ENCODE results near the gene ATP2B2.
A peak's percentile ranks its signal among the peaks of the same experiment; 100 is the strongest.

ATP2B2 gene

DNA sequence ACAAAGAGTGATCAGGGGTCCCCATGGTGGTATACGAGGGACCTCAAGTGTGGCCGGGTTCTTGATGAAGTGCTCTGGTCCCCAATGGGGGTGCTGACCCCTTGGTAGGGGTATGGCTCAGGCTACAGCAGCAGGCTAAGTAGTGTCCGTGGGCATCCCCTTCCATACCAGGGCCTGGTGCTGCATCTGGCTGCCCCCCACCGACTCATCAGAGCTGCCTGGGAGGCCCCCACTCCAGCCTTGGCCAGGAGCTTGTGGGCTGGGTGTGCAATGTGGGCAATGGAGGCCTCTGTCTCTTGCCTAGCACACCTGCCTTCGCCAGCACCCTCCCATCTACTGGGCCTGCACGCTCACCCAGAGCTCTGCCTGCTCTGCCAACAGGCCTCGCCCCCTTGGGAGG, 125.4 kb downstream of the ATP2B2 start:
- no CpG with 5 or more reads among the region's 7 CpGs for WGBS, 2 donors (ENCODE audit: extremely low coverage in 2 of 2, insufficient read length in 2 of 2, insufficient replicate concordance in 1 of 2)
- no peak overlapping the region for H3K27ac ChIP-seq (replicated peaks; ENCODE audit: low read length)

DNA sequence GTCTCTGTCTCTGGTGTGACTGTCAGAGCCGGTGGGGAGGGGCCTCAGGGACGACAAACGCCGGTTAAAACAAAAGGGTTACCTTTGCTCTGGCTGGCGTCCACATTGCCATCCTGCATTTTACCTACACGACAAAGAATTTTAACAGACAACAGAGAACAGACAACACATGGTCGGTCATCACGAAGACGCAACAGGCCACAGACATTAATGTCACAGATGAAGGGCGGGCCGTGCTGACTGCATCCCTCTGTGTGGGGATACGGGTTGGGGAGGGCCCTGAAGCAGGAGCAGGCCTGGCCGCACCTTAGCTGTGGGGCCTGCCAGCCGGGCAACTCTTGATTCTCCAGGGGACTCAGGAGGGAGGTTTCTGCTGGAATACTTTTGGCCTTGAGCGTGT, 126.2 kb downstream of the ATP2B2 start:
- Histone ChIP-seq H4K8ac (ENCODE audit: low read depth, low read length) (no peak overlapping the region), H2BK5ac (ENCODE audit: low read length) (no peak overlapping the region), H4K91ac (ENCODE audit: low read depth, low read length, poor library complexity) (no peak overlapping the region), H3K36me3 (replicated peaks in 1 of 2; ENCODE audit: control insufficient read depth in 2 of 2, insufficient read depth in 2 of 2, low read length in 2 of 2) (no peaks in the 10 kb centered on the region), H3K4me1 (ENCODE audit: control insufficient read depth in 2 of 2, insufficient read depth in 1 of 2, low read depth in 1 of 2, low read length in 2 of 2) (no peaks in the 10 kb centered on the region), H2BK15ac (ENCODE audit: low read length) (no peak overlapping the region), H3K4me2 (ENCODE audit: insufficient read depth, low read length, poor library complexity, severe bottlenecking) (no peak overlapping the region), H2AFZ (ENCODE audit: low read length) (no peak overlapping the region), H3K9me3 (replicated peaks in 1 of 2; ENCODE audit: control insufficient read depth in 2 of 2, insufficient read depth in 1 of 2, low read depth in 1 of 2, low read length in 2 of 2) (no peaks in the 10 kb centered on the region), H3K4me3 (ENCODE audit: low read length in 2 of 2) (no peak overlapping the region), H3K18ac (ENCODE audit: low read length) (no peak overlapping the region), H2AK5ac (ENCODE audit: low read depth, low read length) (peak overlapping the region; percentile 62), H3K27me3 (ENCODE audit: control insufficient read depth in 3 of 3, insufficient read depth in 3 of 3, low read depth in 1 of 3, low read length in 3 of 3) (peaks cover 0 to 32% (median 0%) of the 10 kb centered on the region in 3 experiments), H3K79me1 (ENCODE audit: low read depth, low read length) (no peaks in the 10 kb centered on the region), H2BK12ac (ENCODE audit: low read length) (no peak overlapping the region), H3K9ac (ENCODE audit: low read depth, low read length, poor library complexity) (no peak overlapping the region), H2BK120ac (ENCODE audit: low read depth, low read length) (no peak overlapping the region), H3K4ac (ENCODE audit: low read length) (no peak overlapping the region), H3K27ac (replicated peaks; ENCODE audit: low read length) (no peak overlapping the region), H3K14ac (ENCODE audit: low read length) (no peak overlapping the region), H3K23ac (ENCODE audit: low read depth, low read length, poor library complexity) (no peak overlapping the region)
- WGBS, 2 donors (ENCODE audit: extremely low coverage in 2 of 2, insufficient read length in 2 of 2, insufficient replicate concordance in 1 of 2), result no CpG with 5 or more reads among the region's 15 CpGs
- DNase-seq (ENCODE audit: low spot score), result no peak

More for the DNA sequence above, 125.4 kb downstream of the ATP2B2 start:
- H3K4me2 ChIP-seq (ENCODE audit: insufficient read depth, low read length, poor library complexity, severe bottlenecking), result no peak overlapping the region
- peak overlapping the region; percentile 57 for H2AK5ac ChIP-seq (ENCODE audit: low read depth, low read length)
- H3K23ac ChIP-seq (ENCODE audit: low read depth, low read length, poor library complexity), result no peak overlapping the region
- H2BK12ac ChIP-seq (ENCODE audit: low read length), result no peak overlapping the region
- H4K8ac ChIP-seq (ENCODE audit: low read depth, low read length), result no peak overlapping the region
- H2BK5ac ChIP-seq (ENCODE audit: low read length), result no peak overlapping the region
- no peak overlapping the region for H3K4me3 ChIP-seq (ENCODE audit: low read length in 2 of 2)
- no peak overlapping the region for H2BK120ac ChIP-seq (ENCODE audit: low read depth, low read length)
- H3K14ac ChIP-seq (ENCODE audit: low read length), result no peak overlapping the region
- no peak overlapping the region for H2BK15ac ChIP-seq (ENCODE audit: low read length)
- peak overlapping the region; percentile 30 for H3K9ac ChIP-seq (ENCODE audit: low read depth, low read length, poor library complexity)
- H3K18ac ChIP-seq (ENCODE audit: low read length), result peak overlapping the region; percentile 8
- H3K27me3 ChIP-seq (ENCODE audit: control insufficient read depth in 3 of 3, insufficient read depth in 3 of 3, low read depth in 1 of 3, low read length in 3 of 3), result peaks cover 0 to 36% (median 0%) of the 10 kb centered on the region in 3 experiments
- H2AFZ ChIP-seq (ENCODE audit: low read length), result no peak overlapping the region
- H3K4ac ChIP-seq (ENCODE audit: low read length), result no peak overlapping the region
- H3K9me3 ChIP-seq (replicated peaks in 1 of 2; ENCODE audit: control insufficient read depth in 2 of 2, insufficient read depth in 1 of 2, low read depth in 1 of 2, low read length in 2 of 2), result no peaks in the 10 kb centered on the region
- no peak for DNase-seq (ENCODE audit: low spot score)
- H3K36me3 ChIP-seq (replicated peaks in 1 of 2; ENCODE audit: control insufficient read depth in 2 of 2, insufficient read depth in 2 of 2, low read length in 2 of 2), result no peaks in the 10 kb centered on the region
- H4K91ac ChIP-seq (ENCODE audit: low read depth, low read length, poor library complexity), result no peak overlapping the region
- no peaks in the 10 kb centered on the region for H3K4me1 ChIP-seq (ENCODE audit: control insufficient read depth in 2 of 2, insufficient read depth in 1 of 2, low read depth in 1 of 2, low read length in 2 of 2)
- no peaks in the 10 kb centered on the region for H3K79me1 ChIP-seq (ENCODE audit: low read depth, low read length)

DNA sequence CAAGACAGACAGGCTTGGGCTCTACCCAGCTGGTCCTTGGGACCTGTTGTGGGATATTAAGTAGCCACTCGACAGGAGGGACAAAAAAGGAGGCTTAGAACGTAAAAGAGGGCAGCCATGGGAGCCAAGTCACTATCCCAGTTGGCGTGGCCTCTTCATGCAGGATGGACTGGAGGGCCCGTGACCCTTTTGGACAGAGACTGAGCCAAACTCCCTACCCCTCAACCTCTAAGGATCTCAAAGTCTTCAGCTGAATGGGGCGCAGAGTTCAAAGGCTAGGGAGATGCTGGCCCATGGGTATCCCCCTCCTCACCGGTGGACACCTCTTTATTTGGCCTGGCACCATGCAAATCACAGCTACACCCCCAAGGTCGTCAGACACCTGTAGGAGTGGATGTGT, 126.6 kb downstream of the ATP2B2 start:
- no peaks in the 10 kb centered on the region for H3K36me3 ChIP-seq (replicated peaks in 1 of 2; ENCODE audit: control insufficient read depth in 2 of 2, insufficient read depth in 2 of 2, low read length in 2 of 2)
- no peak overlapping the region for H2BK12ac ChIP-seq (ENCODE audit: low read length)
- DNase-seq (ENCODE audit: low spot score), result no peak
- peaks cover 0 to 36% (median 0%) of the 10 kb centered on the region in 3 experiments for H3K27me3 ChIP-seq (ENCODE audit: control insufficient read depth in 3 of 3, insufficient read depth in 3 of 3, low read depth in 1 of 3, low read length in 3 of 3)
- no peak overlapping the region for H2AFZ ChIP-seq (ENCODE audit: low read length)
- no peak overlapping the region for H2BK120ac ChIP-seq (ENCODE audit: low read depth, low read length)
- H3K4me2 ChIP-seq (ENCODE audit: insufficient read depth, low read length, poor library complexity, severe bottlenecking), result no peak overlapping the region
- peak overlapping the region; percentile 62 for H2AK5ac ChIP-seq (ENCODE audit: low read depth, low read length)
- H4K91ac ChIP-seq (ENCODE audit: low read depth, low read length, poor library complexity), result no peak overlapping the region
- no peaks in the 10 kb centered on the region for H3K9me3 ChIP-seq (replicated peaks in 1 of 2; ENCODE audit: control insufficient read depth in 2 of 2, insufficient read depth in 1 of 2, low read depth in 1 of 2, low read length in 2 of 2)
- H3K79me1 ChIP-seq (ENCODE audit: low read depth, low read length), result no peaks in the 10 kb centered on the region
- no peak overlapping the region for H3K23ac ChIP-seq (ENCODE audit: low read depth, low read length, poor library complexity)
- no peaks in the 10 kb centered on the region for H3K4me1 ChIP-seq (ENCODE audit: control insufficient read depth in 2 of 2, insufficient read depth in 1 of 2, low read depth in 1 of 2, low read length in 2 of 2)
- no peak overlapping the region for H3K18ac ChIP-seq (ENCODE audit: low read length)
- WGBS, 2 donors (ENCODE audit: extremely low coverage in 2 of 2, insufficient read length in 2 of 2, insufficient replicate concordance in 1 of 2), result no CpG with 5 or more reads among the region's 7 CpGs
- no peak overlapping the region for H4K8ac ChIP-seq (ENCODE audit: low read depth, low read length)
- no peak overlapping the region for H3K4ac ChIP-seq (ENCODE audit: low read length)
- no peak overlapping the region for H3K14ac ChIP-seq (ENCODE audit: low read length)
- no peak overlapping the region for H3K4me3 ChIP-seq (ENCODE audit: low read length in 2 of 2)
- H2BK5ac ChIP-seq (ENCODE audit: low read length), result no peak overlapping the region
- H2BK15ac ChIP-seq (ENCODE audit: low read length), result peak overlapping the region; percentile 42
- H3K27ac ChIP-seq (replicated peaks; ENCODE audit: low read length), result no peak overlapping the region
- no peak overlapping the region for H3K9ac ChIP-seq (ENCODE audit: low read depth, low read length, poor library complexity)

DNA sequence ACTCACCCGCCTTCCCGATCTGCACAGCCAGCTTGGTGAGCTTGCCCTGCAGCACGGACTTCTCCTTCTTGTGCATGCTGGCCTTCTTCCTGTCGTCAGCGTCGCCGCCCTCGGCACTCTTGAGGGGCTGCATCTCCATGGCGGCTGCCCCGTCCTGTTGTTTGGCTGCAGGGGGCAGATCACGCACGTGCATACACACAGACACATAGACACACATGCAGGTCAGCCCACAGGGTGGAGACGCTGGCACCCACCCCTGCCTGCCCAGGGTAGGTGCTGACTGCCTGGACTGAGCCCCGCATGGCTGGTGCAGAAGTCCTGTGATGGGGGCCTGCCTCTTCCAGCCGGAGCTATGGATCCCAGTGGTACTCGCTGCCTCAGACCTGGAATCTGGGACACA, 127.1 kb downstream of the ATP2B2 start:
- Histone ChIP-seq H3K4ac (ENCODE audit: low read length) (no peak overlapping the region), H4K8ac (ENCODE audit: low read depth, low read length) (no peak overlapping the region), H2BK5ac (ENCODE audit: low read length) (no peak overlapping the region), H2AFZ (ENCODE audit: low read length) (no peak overlapping the region), H2AK5ac (ENCODE audit: low read depth, low read length) (peak overlapping the region; percentile 62), H2BK12ac (ENCODE audit: low read length) (no peak overlapping the region), H3K4me3 (ENCODE audit: low read length in 2 of 2) (no peak overlapping the region), H3K23ac (ENCODE audit: low read depth, low read length, poor library complexity) (peak overlapping the region; percentile 90), H3K4me2 (ENCODE audit: insufficient read depth, low read length, poor library complexity, severe bottlenecking) (no peak overlapping the region), H3K9ac (ENCODE audit: low read depth, low read length, poor library complexity) (no peak overlapping the region), H4K91ac (ENCODE audit: low read depth, low read length, poor library complexity) (peak overlapping the region; percentile 82), H3K4me1 (ENCODE audit: control insufficient read depth in 2 of 2, insufficient read depth in 1 of 2, low read depth in 1 of 2, low read length in 2 of 2) (no peaks in the 10 kb centered on the region), H3K36me3 (replicated peaks in 1 of 2; ENCODE audit: control insufficient read depth in 2 of 2, insufficient read depth in 2 of 2, low read length in 2 of 2) (no peaks in the 10 kb centered on the region), H3K9me3 (replicated peaks in 1 of 2; ENCODE audit: control insufficient read depth in 2 of 2, insufficient read depth in 1 of 2, low read depth in 1 of 2, low read length in 2 of 2) (no peaks in the 10 kb centered on the region), H2BK120ac (ENCODE audit: low read depth, low read length) (no peak overlapping the region), H3K79me1 (ENCODE audit: low read depth, low read length) (no peaks in the 10 kb centered on the region), H3K27me3 (ENCODE audit: control insufficient read depth in 3 of 3, insufficient read depth in 3 of 3, low read depth in 1 of 3, low read length in 3 of 3) (peaks cover 0 to 37% (median 0%) of the 10 kb centered on the region in 3 experiments), H3K18ac (ENCODE audit: low read length) (peak overlapping the region; percentile 52), H3K14ac (ENCODE audit: low read length) (peak overlapping the region; percentile 92), H2BK15ac (ENCODE audit: low read length) (peak overlapping the region; percentile 42), H3K27ac (replicated peaks; ENCODE audit: low read length) (no peak overlapping the region)
- no CpG with 5 or more reads among the region's 16 CpGs for WGBS, 2 donors (ENCODE audit: extremely low coverage in 2 of 2, insufficient read length in 2 of 2, insufficient replicate concordance in 1 of 2)
- no peak for DNase-seq (ENCODE audit: low spot score)
